H1 (cell line): ENCODE measurements around the gene STX4.

Experiments
- CTBP2 ChIP-seq: IDR thresholded peaks from 2 replicates; pipeline ENCODE4 v1.7.0; 2011; ENCODE audit warnings: borderline replicate concordance, mild to moderate bottlenecking, moderate library complexity, mixed read lengths, low read length; ENCODE audit not compliant: insufficient read depth, insufficient read length
- CTCF ChIP-seq, 3 experiments: IDR thresholded peaks; 1 replicate in 2 of 3; 2 replicates in 1 of 3; pipeline versions ENCODE4 v1.5.1 to v1.6.1; 2011; ENCODE audit warnings: low read length in 3 of 3, mild to moderate bottlenecking in 3 of 3, inconsistent platforms in 2 of 3, low read depth in 1 of 3, moderate library complexity in 1 of 3; ENCODE audit not compliant: insufficient read depth in 1 of 3; ENCODE audit errors: control extremely low read depth in 1 of 3
- EGR1 ChIP-seq: IDR thresholded peaks from 2 replicates; pipeline ENCODE4 v1.6.1; 2011; ENCODE audit warnings: low read depth, low read length, borderline replicate concordance
- EP300 ChIP-seq, 2 experiments: IDR thresholded peaks; 1 replicate in 1 of 2; 2 replicates in 1 of 2; pipeline ENCODE4 v1.6.1; 2011 to 2012; ENCODE audit warnings: low read depth in 2 of 2, low read length in 2 of 2, mild to moderate bottlenecking in 2 of 2, borderline replicate concordance in 1 of 2, inconsistent platforms in 1 of 2, moderate library complexity in 1 of 2
- EZH2 ChIP-seq: fragments of 200-600 bp; sonication (generic); IDR thresholded peaks from 2 replicates; pipeline ENCODE4 v1.7.1; 2012; ENCODE audit warnings: low read depth, mild to moderate bottlenecking, moderate library complexity, low read length, inconsistent platforms; ENCODE audit not compliant: severe bottlenecking
- FOSL1 ChIP-seq: IDR thresholded peaks from 2 replicates; pipeline ENCODE4 v1.6.1; 2011; ENCODE audit warnings: mild to moderate bottlenecking, low read depth, low read length, moderate library complexity; ENCODE audit not compliant: insufficient read depth
- HDAC6 ChIP-seq: IDR thresholded peaks from one replicate; pipeline ENCODE4 v1.7.1; 2012; ENCODE audit warnings: low read depth, mild to moderate bottlenecking, inconsistent platforms, low read length, moderate library complexity
- MAX ChIP-seq: IDR thresholded peaks from 2 replicates; pipeline ENCODE4 v1.6.1; 2012; ENCODE audit warnings: inconsistent platforms
- POLR2AphosphoS5 ChIP-seq: IDR thresholded peaks from 2 replicates; pipeline ENCODE4 v1.6.1; 2011; ENCODE audit warnings: low read depth, low read length
- SIN3A ChIP-seq, 2 experiments: IDR thresholded peaks in 1 of 2; conservative IDR thresholded peaks in 1 of 2; 2 replicates each; pipeline ENCODE4 v1.6.1; 2011 to 2012; ENCODE audit warnings: low read length in 2 of 2, improper control_type of control experiment in 1 of 2, low read depth in 1 of 2, mild to moderate bottlenecking in 1 of 2
- SP1 ChIP-seq: IDR thresholded peaks from 2 replicates; pipeline ENCODE4 v1.6.1; 2011; ENCODE audit warnings: low read depth, low read length
- SP2 ChIP-seq: IDR thresholded peaks from 2 replicates; pipeline ENCODE4 v1.6.1; 2012; ENCODE audit warnings: mild to moderate bottlenecking, low read length, inconsistent platforms

GRCh38 chr16:31087971-31088370 is 54.6 kb downstream of the STX4 start:
- no peak for TF ChIP-seq SP1
- TF ChIP-seq MAX: no peak
- TF ChIP-seq CTCF (IDR thresholded peaks at IDR 0.05; ENCODE audit: control extremely low read depth in 1 of 3, insufficient read depth in 1 of 3, low read depth in 1 of 3, low read length in 3 of 3): no peak
- TF ChIP-seq POLR2AphosphoS5: no peak
- TF ChIP-seq SP2: no peak
- no peak for TF ChIP-seq HDAC6
- TF ChIP-seq SIN3A (conservative IDR thresholded peaks at IDR 0.05 in 1 of 2, IDR thresholded peaks at IDR 0.05 in 1 of 2; ENCODE audit: low read depth in 1 of 2, low read length in 2 of 2): no peak
- no peak for TF ChIP-seq CTBP2
- no peak for TF ChIP-seq FOSL1
- TF ChIP-seq EZH2: no peak
- TF ChIP-seq EGR1: no peak
- no peak for TF ChIP-seq EP300 (IDR thresholded peaks at IDR 0.05; ENCODE audit: borderline replicate concordance in 1 of 2, low read depth in 2 of 2, low read length in 2 of 2)
